GM03348 (cell line): ENCODE measurements around the gene GLT8D2.
"Not testable (repeated sequence)": the region's sequence is repeated elsewhere in the genome, so short reads cannot be mapped to it uniquely, and the experiment has no call there.

Source experiments
- DNase-seq: peaks from one replicate; pipeline ENCODE4 v3.0.0; 2012; ENCODE audit warnings: low spot score

The GLT8D2 gene

DNA sequence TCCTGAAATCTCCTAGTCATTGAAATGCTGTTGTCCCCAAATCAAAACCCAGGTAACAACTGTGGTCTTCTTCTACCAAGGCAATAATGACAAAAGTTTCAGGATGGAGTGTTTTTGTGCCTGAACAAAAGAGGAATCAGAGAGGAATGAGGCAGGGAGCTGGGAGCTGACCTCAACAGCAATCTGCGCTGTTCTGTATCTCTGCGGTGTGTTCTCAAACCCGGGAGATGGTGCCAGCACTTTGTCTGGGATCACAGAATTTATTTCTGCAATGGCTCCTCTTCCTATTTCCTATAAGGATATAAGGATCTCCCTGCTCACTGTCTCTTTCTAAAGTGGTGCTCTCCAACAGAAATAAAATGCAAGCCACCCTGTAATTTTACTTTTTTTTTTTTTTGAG lies 449 bp upstream of the GLT8D2 start:
- DNase-seq: peak; percentile 20

GRCh38 chr12:104049278-104049902 lies 597 bp downstream of the GLT8D2 start:
- DNase-seq: peak; percentile 63

GRCh38 chr12:104048811-104049210 lies 1.2 kb downstream of the GLT8D2 start:
- peak; percentile 24 for DNase-seq

DNA sequence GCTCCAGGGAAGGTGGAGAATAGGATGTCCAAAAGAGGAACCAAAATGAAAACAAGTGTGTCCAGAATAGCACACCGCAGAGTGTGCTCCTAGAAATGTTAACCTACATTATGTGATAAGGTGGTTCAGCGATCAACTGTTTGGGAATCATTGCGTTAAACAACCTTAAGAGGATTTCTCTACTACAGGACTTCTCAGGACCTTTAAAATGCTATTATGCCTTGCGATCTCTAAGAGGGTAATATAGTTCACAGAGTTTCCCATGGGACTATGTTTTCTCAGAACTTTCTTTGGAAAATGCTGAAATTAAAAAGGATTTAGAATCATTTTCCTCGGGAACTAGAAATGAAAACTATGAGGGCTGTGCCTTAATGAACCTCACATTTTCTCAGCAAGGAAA lies 1.8 kb downstream of the GLT8D2 start:
- no peak for DNase-seq

DNA sequence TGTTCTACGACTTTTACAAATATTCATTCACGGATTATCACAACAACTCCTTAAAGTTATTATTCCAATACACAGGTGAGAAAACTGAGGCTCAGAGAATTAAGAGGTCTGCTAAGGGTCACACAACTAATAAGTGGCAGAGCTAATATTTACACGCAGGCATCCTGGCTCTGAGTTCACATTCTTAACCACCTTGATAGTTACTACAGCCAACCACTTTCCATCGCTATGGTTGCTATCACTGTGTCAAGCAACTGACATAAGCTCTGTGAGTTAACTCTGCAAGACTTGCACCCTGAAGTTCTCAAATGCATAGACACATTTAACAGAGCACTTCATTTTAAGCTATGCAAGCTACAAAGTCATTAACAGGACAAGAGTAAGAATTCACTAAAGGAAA lies 3.7 kb downstream of the GLT8D2 start:
- no peak for DNase-seq

DNA sequence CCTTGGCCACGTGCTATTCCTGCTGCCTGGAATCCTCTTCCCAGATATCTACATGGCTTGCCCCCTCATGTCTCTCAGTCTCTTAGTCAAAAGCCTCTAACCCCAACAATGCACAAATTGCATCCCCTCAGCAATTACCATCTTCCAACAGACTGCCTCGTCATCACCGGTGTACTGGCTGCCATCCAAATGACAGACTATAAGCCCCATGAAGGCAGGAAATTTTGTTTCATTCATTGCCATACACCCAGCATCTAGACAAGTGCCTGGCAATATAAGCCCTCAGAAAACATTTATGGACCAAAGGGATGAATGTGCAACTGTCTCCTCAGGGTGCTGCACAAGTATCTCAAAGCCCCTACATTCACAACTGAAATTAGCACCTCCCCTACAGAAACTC lies 5.8 kb downstream of the GLT8D2 start:
- no peak for DNase-seq

DNA sequence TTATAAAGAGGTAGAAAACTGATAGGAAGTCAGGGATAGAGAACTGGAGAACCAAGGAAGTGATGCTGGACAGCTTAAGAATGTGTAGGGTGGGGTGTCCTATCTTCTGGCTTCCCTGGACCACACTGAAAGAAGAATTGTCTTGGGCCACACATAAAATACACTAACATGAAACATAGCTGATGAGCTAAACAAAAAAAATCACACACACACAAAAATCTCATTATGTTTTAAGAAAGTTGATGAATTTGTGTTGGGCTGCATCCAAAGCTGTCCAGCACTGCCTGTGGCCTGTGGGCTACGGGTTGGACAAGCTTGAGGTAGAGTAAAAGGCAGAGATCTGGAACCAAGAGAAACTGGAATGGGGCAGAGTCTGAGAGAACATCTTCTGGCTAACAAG lies 7.4 kb downstream of the GLT8D2 start:
- DNase-seq: no peak

- DNase-seq: not testable (repeated sequence)
Measured at GRCh38 chr12:104039769-104040168, 10.2 kb downstream of the GLT8D2 start.

- not testable (repeated sequence) for DNase-seq
Measured at GRCh38 chr12:104036143-104036542, 13.8 kb downstream of the GLT8D2 start.

DNA sequence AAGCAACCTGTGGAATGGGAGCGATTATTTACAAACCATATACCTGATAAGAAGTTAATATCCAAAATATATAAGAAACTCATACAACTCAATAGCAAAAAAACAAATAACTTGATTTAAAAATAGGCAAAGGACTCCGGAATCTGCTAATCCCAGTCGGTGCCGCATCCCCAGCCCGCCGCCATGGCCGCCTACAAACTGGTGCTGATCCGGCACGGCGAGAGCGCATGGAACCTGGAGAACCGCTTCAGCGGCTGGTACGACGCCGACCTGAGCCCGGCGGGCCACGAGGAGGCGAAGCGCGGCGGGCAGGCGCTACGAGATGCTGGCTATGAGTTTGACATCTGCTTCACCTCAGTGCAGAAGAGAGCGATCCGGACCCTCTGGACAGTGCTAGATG lies 19.4 kb downstream of the GLT8D2 start:
- not testable (repeated sequence) for DNase-seq

DNA sequence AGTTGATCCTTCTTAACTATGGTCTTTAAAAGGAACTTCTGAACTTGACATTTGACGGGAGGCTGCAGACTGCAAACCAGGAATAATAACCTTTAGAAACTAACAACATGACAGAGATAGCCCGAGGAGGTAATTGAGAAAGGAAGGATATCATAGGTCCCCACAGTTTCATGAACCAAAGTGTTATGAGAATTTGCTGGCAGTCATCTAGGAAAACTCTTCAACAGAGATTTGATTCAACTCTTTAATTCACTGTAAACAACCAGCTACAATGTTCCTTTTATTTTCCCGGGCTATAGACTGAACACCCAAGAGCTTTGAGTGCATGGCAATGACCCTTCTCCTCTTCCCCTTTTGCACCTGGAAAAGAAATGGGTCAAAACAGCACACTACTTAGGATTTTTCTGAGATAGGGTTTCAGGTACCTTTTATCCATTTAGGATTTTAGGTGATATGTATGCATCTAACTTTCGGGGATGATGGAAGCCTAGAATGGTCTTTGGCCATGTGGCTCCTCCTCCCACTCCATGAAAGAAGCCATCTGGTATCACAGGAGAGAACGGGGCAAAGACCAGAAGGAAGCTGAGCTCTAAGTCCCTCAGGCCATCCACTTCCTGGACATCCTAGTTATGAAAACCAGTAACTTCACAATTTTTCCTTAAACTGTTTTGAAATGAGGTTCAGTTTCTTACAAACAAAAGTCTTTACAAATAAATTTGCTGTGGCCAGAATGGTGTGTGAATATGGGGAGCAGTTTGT lies 23.0 kb downstream of the GLT8D2 start:
- no peak for DNase-seq

DNA sequence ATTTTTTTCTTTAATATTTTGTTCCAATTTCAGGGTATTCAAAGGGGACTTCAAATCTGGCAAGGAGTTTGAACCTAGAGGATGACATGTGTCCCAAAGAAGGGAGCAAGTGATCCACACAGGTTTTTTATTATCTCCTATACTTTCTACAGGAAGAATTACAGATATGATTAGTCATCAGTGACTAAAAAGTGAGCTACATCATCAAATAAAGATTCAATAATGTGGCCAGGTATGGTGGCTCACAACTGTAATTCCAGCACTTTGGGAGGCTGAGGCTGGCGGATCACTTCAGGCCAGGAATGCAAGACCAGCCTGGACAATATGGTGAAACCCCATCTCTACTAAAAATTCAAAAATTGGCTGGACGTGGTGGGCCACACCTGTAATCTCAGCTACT lies 24.2 kb downstream of the GLT8D2 start:
- DNase-seq: no peak

DNA sequence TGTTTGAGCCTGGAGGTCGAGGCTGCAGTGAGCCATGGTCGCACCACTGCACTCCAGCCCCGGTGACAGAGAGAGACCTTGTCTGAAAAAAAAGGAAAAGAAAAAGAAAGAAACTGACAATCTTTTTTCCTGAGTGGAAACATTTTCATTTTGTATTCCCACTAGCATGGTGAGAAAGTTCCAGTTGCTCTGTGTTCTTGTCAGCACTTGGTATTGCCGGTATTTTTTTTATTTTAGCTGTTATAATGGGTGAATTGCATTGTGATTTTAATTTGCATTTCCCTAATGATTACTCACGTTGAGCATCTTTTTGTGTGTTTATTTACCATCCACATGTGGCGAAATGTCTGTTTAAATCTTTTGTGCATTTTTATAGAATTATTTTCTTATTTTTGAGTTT lies 25.6 kb downstream of the GLT8D2 start:
- no peak for DNase-seq

DNA sequence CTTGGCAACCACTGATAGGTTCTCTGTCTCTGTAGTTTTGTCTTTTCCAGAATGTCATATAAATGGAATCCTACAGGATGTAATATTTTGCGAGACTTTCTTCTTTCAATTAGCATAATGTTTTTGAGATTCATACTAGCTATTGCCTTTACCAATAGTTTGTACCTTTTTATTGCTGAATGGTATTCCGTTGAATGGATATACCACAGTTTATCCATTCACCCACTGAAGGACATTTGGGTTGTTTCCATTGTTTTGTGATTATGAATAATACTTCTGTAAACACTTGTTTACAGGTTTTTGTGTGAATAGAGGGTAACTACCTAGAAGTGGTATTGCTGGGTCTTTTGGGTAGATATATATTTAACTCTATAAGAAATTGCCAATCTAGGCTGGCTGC lies 26.3 kb downstream of the GLT8D2 start:
- DNase-seq: no peak

- no peak for DNase-seq
Measured at GRCh38 chr12:104022786-104023185, 27.2 kb downstream of the GLT8D2 start.

DNA sequence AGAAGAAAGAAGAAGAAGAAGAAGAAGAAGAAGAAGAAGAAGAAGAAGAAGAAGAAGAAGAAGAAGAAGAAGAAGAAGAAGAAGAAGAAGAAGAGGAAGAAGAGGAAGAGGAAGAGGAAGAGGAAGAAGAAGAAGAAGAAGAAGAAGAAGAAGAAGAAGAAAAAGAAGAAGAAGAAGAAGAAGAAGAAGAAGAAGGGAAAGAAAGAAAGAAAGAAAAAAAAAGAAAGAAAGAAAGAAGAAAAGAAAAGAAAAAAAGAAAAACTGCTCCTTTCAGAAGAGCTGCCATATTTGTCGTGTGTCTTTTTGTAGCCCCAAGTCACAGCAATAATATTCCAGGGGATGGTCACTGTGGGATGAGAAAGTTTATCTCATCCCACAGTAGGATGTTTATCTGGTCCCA lies 28.1 kb downstream of the GLT8D2 start:
- DNase-seq: not testable (repeated sequence)

DNA sequence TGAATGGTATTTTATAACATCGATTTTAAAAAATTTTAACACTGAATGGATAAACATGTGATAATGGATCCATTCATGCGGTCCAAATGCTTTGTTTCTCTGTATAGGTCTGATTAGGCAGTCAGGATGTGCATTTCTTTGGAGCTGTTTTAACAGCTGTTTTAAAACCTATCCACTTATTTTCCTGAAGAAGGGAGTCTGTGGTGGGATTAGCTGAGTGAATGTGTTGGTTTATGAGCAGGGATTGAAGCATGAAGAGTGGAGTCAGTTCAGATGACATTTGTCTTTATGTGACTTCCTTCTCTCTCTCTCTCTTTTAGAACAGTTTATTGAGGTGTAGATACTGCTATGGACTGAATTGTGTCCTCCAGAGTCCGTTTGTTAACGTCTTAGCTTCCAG lies 37.7 kb downstream of the GLT8D2 start:
- DNase-seq: no peak

- peak; percentile 79 for DNase-seq
Measured at GRCh38 chr12:104011253-104011652, 38.7 kb downstream of the GLT8D2 start.

GRCh38 chr12:104010606-104011169 lies 39.3 kb downstream of the GLT8D2 start:
- no peak for DNase-seq

DNA sequence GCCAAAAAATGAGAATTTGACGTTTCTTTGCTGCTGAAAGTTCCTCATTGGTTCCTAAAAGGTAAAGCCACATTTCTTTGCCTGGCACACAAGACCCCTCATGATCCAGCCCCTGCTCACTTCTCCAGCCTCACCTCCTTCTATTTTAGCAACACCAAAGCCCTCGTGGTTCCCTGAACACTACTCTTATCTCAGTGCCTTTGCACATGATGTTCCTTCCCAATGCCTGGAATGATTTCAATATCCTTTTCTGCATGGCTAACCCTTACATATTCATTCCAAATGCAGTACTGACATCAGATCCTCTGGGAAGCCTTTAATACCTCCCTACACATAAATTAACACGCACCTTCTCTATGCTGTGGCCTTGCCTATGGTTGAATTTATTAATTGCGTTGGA lies 39.9 kb downstream of the GLT8D2 start:
- no peak for DNase-seq

DNA sequence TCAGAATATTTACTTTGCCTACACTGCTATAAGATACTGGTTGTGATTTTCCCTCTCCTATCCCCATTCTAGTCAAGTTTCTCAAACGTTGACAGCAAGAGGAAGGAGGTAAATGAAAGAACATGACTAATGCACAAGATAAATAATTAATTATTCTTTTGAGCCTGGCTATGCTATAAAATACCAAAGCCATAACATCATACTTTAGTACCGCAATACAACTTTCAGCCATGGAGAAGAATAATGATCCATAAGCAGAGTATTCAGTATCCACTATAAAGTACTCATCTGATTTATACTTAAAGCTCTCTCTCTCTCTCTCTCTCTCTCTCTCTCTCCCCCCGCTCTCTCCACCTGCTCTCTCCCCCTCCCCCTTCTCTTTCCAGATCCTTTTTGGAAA lies 43.1 kb downstream of the GLT8D2 start:
- DNase-seq: peak; percentile 70

- no peak for DNase-seq
Measured at GRCh38 chr12:104003596-104003995, 46.4 kb downstream of the GLT8D2 start.

GRCh38 chr12:104002686-104003085 lies 47.3 kb downstream of the GLT8D2 start:
- no peak for DNase-seq
